ENCODE data around the gene RTBDN. TPM values are rescaled to one million over a fixed set of nuclear protein-coding genes. Genes with fewer than 3 reads are reported as not detected.

Gene RTBDN
- total RNA-seq, 1 experiment from 2014 or later: not detected

DNA sequence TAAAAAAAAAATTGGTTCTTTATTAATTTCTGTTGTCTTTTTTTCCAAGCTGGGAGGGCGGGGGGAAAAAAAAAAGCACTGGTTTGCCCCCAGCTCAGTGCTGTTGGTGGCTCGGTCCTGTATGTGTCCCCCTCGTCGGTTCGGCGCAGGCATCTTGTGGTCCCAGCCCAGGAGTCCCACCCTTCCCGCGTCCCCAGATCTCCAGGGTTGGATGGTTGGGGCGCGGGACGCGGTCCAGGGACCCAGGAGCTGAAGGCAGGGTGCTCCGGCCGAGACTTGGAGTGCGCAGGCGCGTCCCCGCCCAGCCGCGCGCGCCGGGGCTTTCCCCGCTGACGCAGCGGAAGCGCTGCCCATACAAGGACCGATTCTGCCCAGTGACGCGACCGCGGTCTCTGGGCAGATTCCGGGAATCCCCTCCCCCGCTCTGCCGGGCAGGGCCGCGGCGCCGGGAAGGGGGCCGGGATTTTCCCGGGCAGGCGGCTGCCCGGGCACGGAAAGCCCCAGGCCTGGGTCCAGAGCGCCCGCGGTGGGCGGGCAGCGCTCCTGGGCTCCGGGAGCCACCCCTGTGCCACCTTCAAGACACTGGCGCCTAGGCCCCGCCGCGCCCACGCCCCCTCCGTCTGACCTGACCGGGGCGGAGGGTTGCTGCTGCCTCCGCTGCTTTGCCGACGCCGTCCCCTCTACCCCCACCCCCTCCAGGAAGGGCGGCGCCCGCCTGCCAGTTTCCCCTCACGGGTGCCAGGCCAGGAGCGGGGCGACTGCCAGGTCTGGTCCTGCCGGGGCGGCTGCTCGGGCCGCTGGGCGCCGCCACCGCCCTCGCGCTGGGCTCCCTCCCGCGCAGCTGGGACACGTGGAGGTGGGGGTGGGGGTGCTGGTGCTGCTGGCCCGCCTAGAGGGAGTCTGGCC is 40.8 kb downstream of the RTBDN start:
- no peaks in the 10 kb centered on the region for H3K27me3 Mint-ChIP-seq (ENCODE audit: unreplicated experiment)
- peak overlapping the region; percentile 98 for H3K27ac Mint-ChIP-seq (ENCODE audit: unreplicated experiment)
- TF ChIP-seq, protein P1, sequence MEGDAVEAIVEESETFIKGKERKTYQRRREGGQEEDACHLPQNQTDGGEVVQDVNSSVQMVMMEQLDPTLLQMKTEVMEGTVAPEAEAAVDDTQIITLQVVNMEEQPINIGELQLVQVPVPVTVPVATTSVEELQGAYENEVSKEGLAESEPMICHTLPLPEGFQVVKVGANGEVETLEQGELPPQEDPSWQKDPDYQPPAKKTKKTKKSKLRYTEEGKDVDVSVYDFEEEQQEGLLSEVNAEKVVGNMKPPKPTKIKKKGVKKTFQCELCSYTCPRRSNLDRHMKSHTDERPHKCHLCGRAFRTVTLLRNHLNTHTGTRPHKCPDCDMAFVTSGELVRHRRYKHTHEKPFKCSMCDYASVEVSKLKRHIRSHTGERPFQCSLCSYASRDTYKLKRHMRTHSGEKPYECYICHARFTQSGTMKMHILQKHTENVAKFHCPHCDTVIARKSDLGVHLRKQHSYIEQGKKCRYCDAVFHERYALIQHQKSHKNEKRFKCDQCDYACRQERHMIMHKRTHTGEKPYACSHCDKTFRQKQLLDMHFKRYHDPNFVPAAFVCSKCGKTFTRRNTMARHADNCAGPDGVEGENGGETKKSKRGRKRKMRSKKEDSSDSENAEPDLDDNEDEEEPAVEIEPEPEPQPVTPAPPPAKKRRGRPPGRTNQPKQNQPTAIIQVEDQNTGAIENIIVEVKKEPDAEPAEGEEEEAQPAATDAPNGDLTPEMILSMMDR (IDR thresholded peaks at IDR 0.05; ENCODE audit: unreplicated experiment): no peak
- peak overlapping the region; percentile 86 for H3K4me3 Mint-ChIP-seq (ENCODE audit: low read depth, unreplicated experiment)
- intact Hi-C loops (cut with micrococcal nuclease; ENCODE audit: unreplicated experiment): no loop called here
- H3K9me3 Mint-ChIP-seq (ENCODE audit: low read depth, unreplicated experiment): no peaks in the 10 kb centered on the region
- peaks cover 31% of the 10 kb centered on the region for H3K4me1 Mint-ChIP-seq (ENCODE audit: low read depth, unreplicated experiment)
- CTCF ChIA-PET: interaction anchor here (1.3 to 3.0 kb wide), 2 partner anchors 11 to 15 kb away, joined by 3 to 17 read pairs; no protein-coding TSS in a partner anchor
- BruUV-seq (replicated peaks): no TSS peak
- peak; percentile 91 for DNase-seq
- peaks cover 78% of the 10 kb centered on the region for H3K36me3 Mint-ChIP-seq (ENCODE audit: insufficient read depth, unreplicated experiment)

DNA sequence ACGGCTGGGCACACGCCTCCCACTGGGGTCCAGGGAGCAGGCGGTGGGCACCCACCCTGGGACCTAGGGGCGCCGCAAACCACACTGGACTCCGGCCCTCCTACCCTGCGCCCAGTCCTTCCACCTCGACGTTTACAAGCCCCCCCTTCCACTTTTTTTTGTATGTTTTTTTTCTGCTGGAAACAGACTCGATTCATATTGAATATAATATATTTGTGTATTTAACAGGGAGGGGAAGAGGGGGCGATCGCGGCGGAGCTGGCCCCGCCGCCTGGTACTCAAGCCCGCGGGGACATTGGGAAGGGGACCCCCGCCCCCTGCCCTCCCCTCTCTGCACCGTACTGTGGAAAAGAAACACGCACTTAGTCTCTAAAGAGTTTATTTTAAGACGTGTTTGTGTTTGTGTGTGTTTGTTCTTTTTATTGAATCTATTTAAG is 41.5 kb downstream of the RTBDN start:
- no peaks in the 10 kb centered on the region for H3K9me3 Mint-ChIP-seq (ENCODE audit: low read depth, unreplicated experiment)
- TSS peak; percentile 71 for BruUV-seq (replicated peaks)
- peaks cover 76% of the 10 kb centered on the region for H3K36me3 Mint-ChIP-seq (ENCODE audit: insufficient read depth, unreplicated experiment)
- TF ChIP-seq, protein P1 (IDR thresholded peaks at IDR 0.05; ENCODE audit: unreplicated experiment): no peak
- H3K27ac Mint-ChIP-seq (ENCODE audit: unreplicated experiment): peak overlapping the region; percentile 98
- DNase-seq: no peak
- CTCF ChIA-PET: interaction anchor here (1.3 to 3.0 kb wide), 2 partner anchors 10 to 15 kb away, joined by 3 to 17 read pairs; no protein-coding TSS in a partner anchor
- no peaks in the 10 kb centered on the region for H3K27me3 Mint-ChIP-seq (ENCODE audit: unreplicated experiment)
- intact Hi-C loops (cut with micrococcal nuclease; ENCODE audit: unreplicated experiment): no loop called here
- H3K4me1 Mint-ChIP-seq (ENCODE audit: low read depth, unreplicated experiment): peaks cover 36% of the 10 kb centered on the region
- peak overlapping the region; percentile 86 for H3K4me3 Mint-ChIP-seq (ENCODE audit: low read depth, unreplicated experiment)

DNA sequence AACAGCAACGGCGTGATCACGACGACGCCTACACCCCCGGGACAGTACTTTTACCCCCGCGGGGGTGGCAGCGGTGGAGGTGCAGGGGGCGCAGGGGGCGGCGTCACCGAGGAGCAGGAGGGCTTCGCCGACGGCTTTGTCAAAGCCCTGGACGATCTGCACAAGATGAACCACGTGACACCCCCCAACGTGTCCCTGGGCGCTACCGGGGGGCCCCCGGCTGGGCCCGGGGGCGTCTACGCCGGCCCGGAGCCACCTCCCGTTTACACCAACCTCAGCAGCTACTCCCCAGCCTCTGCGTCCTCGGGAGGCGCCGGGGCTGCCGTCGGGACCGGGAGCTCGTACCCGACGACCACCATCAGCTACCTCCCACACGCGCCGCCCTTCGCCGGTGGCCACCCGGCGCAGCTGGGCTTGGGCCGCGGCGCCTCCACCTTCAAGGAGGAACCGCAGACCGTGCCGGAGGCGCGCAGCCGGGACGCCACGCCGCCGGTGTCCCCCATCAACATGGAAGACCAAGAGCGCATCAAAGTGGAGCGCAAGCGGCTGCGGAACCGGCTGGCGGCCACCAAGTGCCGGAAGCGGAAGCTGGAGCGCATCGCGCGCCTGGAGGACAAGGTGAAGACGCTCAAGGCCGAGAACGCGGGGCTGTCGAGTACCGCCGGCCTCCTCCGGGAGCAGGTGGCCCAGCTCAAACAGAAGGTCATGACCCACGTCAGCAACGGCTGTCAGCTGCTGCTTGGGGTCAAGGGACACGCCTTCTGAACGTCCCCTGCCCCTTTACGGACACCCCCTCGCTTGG is 42.1 kb downstream of the RTBDN start:
- Mint-ChIP-seq H3K9me3 (ENCODE audit: low read depth, unreplicated experiment) (no peaks in the 10 kb centered on the region), H3K4me3 (ENCODE audit: low read depth, unreplicated experiment) (peak overlapping the region; percentile 86), H3K36me3 (ENCODE audit: insufficient read depth, unreplicated experiment) (peaks cover 74% of the 10 kb centered on the region), H3K27ac (ENCODE audit: unreplicated experiment) (peak overlapping the region; percentile 98), H3K4me1 (ENCODE audit: low read depth, unreplicated experiment) (peaks cover 36% of the 10 kb centered on the region), H3K27me3 (ENCODE audit: unreplicated experiment) (no peaks in the 10 kb centered on the region)
- CTCF ChIA-PET: interaction anchor here (0.7 to 3.0 kb wide), 3 partner anchors 10 to 1268 kb away, joined by 3 to 17 read pairs (median 3); no protein-coding TSS in a partner anchor
- BruUV-seq (replicated peaks): TSS peak; percentile 83
- DNase-seq: peak; percentile 49
- TF ChIP-seq, protein P1 (IDR thresholded peaks at IDR 0.05; ENCODE audit: unreplicated experiment): no peak
- intact Hi-C loops (cut with micrococcal nuclease; ENCODE audit: unreplicated experiment): no loop called here

DNA sequence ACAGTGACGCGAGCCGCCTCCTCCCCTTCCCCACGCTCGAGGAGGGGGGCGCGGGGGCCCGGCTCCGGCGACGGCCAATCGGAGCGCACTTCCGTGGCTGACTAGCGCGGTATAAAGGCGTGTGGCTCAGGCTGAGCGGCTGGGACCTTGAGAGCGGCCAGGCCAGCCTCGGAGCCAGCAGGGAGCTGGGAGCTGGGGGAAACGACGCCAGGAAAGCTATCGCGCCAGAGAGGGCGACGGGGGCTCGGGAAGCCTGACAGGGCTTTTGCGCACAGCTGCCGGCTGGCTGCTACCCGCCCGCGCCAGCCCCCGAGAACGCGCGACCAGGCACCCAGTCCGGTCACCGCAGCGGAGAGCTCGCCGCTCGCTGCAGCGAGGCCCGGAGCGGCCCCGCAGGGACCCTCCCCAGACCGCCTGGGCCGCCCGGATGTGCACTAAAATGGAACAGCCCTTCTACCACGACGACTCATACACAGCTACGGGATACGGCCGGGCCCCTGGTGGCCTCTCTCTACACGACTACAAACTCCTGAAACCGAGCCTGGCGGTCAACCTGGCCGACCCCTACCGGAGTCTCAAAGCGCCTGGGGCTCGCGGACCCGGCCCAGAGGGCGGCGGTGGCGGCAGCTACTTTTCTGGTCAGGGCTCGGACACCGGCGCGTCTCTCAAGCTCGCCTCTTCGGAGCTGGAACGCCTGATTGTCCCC is 42.9 kb downstream of the RTBDN start, which contains the start of gene JUNB:
Gene JUNB (plus strand): TSS at position 142 of the 706 bp plus-strand sequence. CDS start 286 bp downstream, at position 428.
- Mint-ChIP-seq H3K36me3 (ENCODE audit: insufficient read depth, unreplicated experiment) (peaks cover 73% of the 10 kb centered on the region), H3K4me1 (ENCODE audit: low read depth, unreplicated experiment) (peaks cover 35% of the 10 kb centered on the region), H3K27ac (ENCODE audit: unreplicated experiment) (peak within 1 kb of the TSS; percentile 98), H3K9me3 (ENCODE audit: low read depth, unreplicated experiment) (no peaks in the 10 kb centered on the region), H3K27me3 (ENCODE audit: unreplicated experiment) (no peaks in the 10 kb centered on the region), H3K4me3 (ENCODE audit: low read depth, unreplicated experiment) (peak within 1 kb of the TSS; percentile 86)
- DNase-seq: peak; percentile 95
- CTCF ChIA-PET: interaction anchor here (0.7 to 3.0 kb wide), 2 partner anchors 13 to 1267 kb away, joined by 3 to 17 read pairs; no protein-coding TSS in a partner anchor
- intact Hi-C loops (cut with micrococcal nuclease; ENCODE audit: unreplicated experiment): no loop called here
- BruUV-seq (replicated peaks): no TSS peak
- TF ChIP-seq, protein P1 (IDR thresholded peaks at IDR 0.05; ENCODE audit: unreplicated experiment): no peak

Measured in Calu3 (cell line).